HCT116 (cell line): ENCODE results near the gene TMEM44. TPM values are rescaled to one million over a fixed set of nuclear protein-coding genes. Genes with fewer than 3 reads are reported as not detected.

Experiments
- ATAC-seq: fragments of 200-7000 bp; cut with Tn5 transposase; 2 replicates; pipeline ENCODE4 v1.9.1; 2020; ENCODE audit warnings: mild to moderate bottlenecking, moderate library complexity
- BruUV-seq: library from RNA; stranded (reverse); fragments of 400-500 nt; replicated peaks from 2 replicates; lab custom pipeline; 2021; lab: Mats Ljungman, UMichigan
- CTCF ChIA-PET: fragments of 300-600 bp; sonication (Branson Sonifier 250); formaldehyde crosslinking; loops from one replicate; lab custom pipeline; 2021; ENCODE audit warnings: antibody characterized with exemption; lab: Charles Lee
- POLR2A ChIA-PET: fragments of 300-600, 350-600 bp; sonication (Branson Sonifier 250); formaldehyde crosslinking; loops from one replicate; lab custom pipeline; 2021; ENCODE audit warnings: antibody characterized with exemption; lab: Charles Lee
- RAD21 ChIA-PET, 2 experiments: fragments of 300-600 bp; sonication (Branson Sonifier 250); formaldehyde crosslinking; loops; one replicate each; lab custom pipeline; 2023; ENCODE audit warnings: low total read pairs in 2 of 2; ENCODE audit not compliant: uncharacterized antibody in 2 of 2, unreplicated experiment in 2 of 2, low non-redundant PET in 1 of 2; lab: Charles Lee
- DNase-seq: peaks from one replicate; pipeline ENCODE4 v3.0.0-alpha.2; 2010; ENCODE audit warnings: low read depth, low spot score
- H2AFZ ChIP-seq: fragments of 200-600 bp; shearing (Covaris generic), sonication (generic); 2 replicates; pipeline ENCODE4 v1.6.1; 2017; ENCODE audit warnings: low read depth, mixed run types, mixed read lengths, antibody characterized with exemption, low read length; ENCODE audit not compliant: poor library complexity, severe bottlenecking
- H3K27ac ChIP-seq: 2 replicates; pipeline ENCODE4 v1.5.1; 2012; ENCODE audit warnings: low read depth, low read length
- H3K27me3 ChIP-seq: fragments of 200-600 bp; sonication (generic); 2 replicates; pipeline ENCODE4 v1.6.1; 2016; ENCODE audit warnings: mixed run types, low read length, mixed read lengths; ENCODE audit not compliant: insufficient read depth
- H3K36me3 ChIP-seq, 2 experiments: fragments of 200-500 bp in 1 of 2; fragments of 200-600 bp in 1 of 2; sonication (Bioruptor generic) in 1 of 2; sonication (generic) in 1 of 2; 2 replicates each; pipeline versions ENCODE4 v1.5.1 to v1.6.1; 2014 to 2016; ENCODE audit warnings: low read length in 2 of 2, inconsistent platforms in 1 of 2, mixed read lengths in 1 of 2, mixed run types in 1 of 2; ENCODE audit not compliant: insufficient read depth in 2 of 2, control insufficient read depth in 1 of 2
- H3K4me1 ChIP-seq, 2 experiments: fragments of 200-600 bp in 1 of 2; sonication (generic) in 1 of 2; 2 replicates each; pipeline versions ENCODE4 v1.5.1 to v1.6.1; 2012 to 2017; ENCODE audit warnings: low read length in 2 of 2, inconsistent platforms in 1 of 2, mild to moderate bottlenecking in 1 of 2, mixed read lengths in 1 of 2, mixed run types in 1 of 2, moderate library complexity in 1 of 2; ENCODE audit not compliant: insufficient read depth in 2 of 2, control insufficient read depth in 1 of 2
- H3K4me2 ChIP-seq: fragments of 200-600 bp; sonication (generic); 2 replicates; pipeline ENCODE4 v1.6.1; 2017; ENCODE audit warnings: mixed run types, low read length, mixed read lengths
- H3K4me3 ChIP-seq, 2 experiments: fragments of 200-600 bp in 1 of 2; sonication (generic) in 1 of 2; replicated peaks in 1 of 2; 2 replicates each; pipeline ENCODE4 v1.5.1; 2011 to 2016; ENCODE audit warnings: low read length in 2 of 2, control low read depth in 1 of 2, low read depth in 1 of 2, mild to moderate bottlenecking in 1 of 2, mixed read lengths in 1 of 2, mixed run types in 1 of 2
- H3K79me2 ChIP-seq: fragments of 200-600 bp; sonication (generic); 2 replicates; pipeline ENCODE4 v1.6.1; 2017; ENCODE audit warnings: mild to moderate bottlenecking, mixed run types, low read length, moderate library complexity, mixed read lengths; ENCODE audit not compliant: insufficient read depth
- H3K9ac ChIP-seq: fragments of 200-600 bp; sonication (generic); 2 replicates; pipeline ENCODE4 v1.6.1; 2016; ENCODE audit warnings: low read length, mixed read lengths
- H3K9me2 ChIP-seq: fragments of 200-600 bp; sonication (generic), shearing (Covaris generic); 2 replicates; pipeline ENCODE4 v1.6.1; 2017; ENCODE audit warnings: mixed run types, mild to moderate bottlenecking, moderate library complexity; ENCODE audit not compliant: insufficient read depth
- H3K9me3 ChIP-seq, 2 experiments: fragments of 200-500 bp in 1 of 2; fragments of 200-600 bp in 1 of 2; sonication (Bioruptor generic) in 1 of 2; sonication (generic) in 1 of 2; 2 replicates each; pipeline ENCODE4 v1.6.1; 2014 to 2017; ENCODE audit warnings: low read length in 2 of 2, mixed read lengths in 2 of 2, inconsistent platforms in 1 of 2, low read depth in 1 of 2, mild to moderate bottlenecking in 1 of 2, mixed run types in 1 of 2, moderate library complexity in 1 of 2; ENCODE audit not compliant: control insufficient read depth in 1 of 2, insufficient read depth in 1 of 2
- H4K20me1 ChIP-seq: fragments of 200-600 bp; sonication (generic), shearing (Covaris generic); 2 replicates; pipeline ENCODE4 v1.6.1; 2017; ENCODE audit warnings: mixed run types, mild to moderate bottlenecking, moderate library complexity; ENCODE audit not compliant: insufficient read depth
- CBX3 ChIP-seq: IDR thresholded peaks from 2 replicates; pipeline ENCODE4 v1.6.1; 2012; ENCODE audit warnings: low read depth
- CEBPB ChIP-seq: IDR thresholded peaks from 2 replicates; pipeline ENCODE4 v1.6.1; 2012; ENCODE audit warnings: low read depth
- CTCF ChIP-seq, 3 experiments: fragments of 200-600 bp in 1 of 3; sonication (generic) in 1 of 3; IDR thresholded peaks in 2 of 3; conservative IDR thresholded peaks in 1 of 3; 2 replicates each; pipeline ENCODE4 v1.5.1; 2012 to 2017; ENCODE audit warnings: low read depth in 2 of 3, low read length in 2 of 3, antibody characterized with exemption in 1 of 3, borderline replicate concordance in 1 of 3, control low read depth in 1 of 3, mild to moderate bottlenecking in 1 of 3, mixed read lengths in 1 of 3, mixed run types in 1 of 3, moderate library complexity in 1 of 3; ENCODE audit not compliant: insufficient read depth in 1 of 3
- ELF1 ChIP-seq: IDR thresholded peaks from 2 replicates; pipeline ENCODE4 v1.6.1; 2012; ENCODE audit warnings: low read depth, borderline replicate concordance
- FOSL1 ChIP-seq: IDR thresholded peaks from 2 replicates; pipeline ENCODE4 v1.6.1; 2012; ENCODE audit warnings: low read depth
- JUND ChIP-seq: IDR thresholded peaks from 2 replicates; pipeline ENCODE4 v1.6.1; 2012
- POLR2AphosphoS5 ChIP-seq: IDR thresholded peaks from 2 replicates; pipeline ENCODE4 v1.6.1; 2011; ENCODE audit warnings: mild to moderate bottlenecking, low read depth, low read length, moderate library complexity
- RAD21 ChIP-seq: IDR thresholded peaks from 2 replicates; pipeline ENCODE4 v1.6.1; 2012; ENCODE audit warnings: low read depth, mild to moderate bottlenecking
- SP1 ChIP-seq: IDR thresholded peaks from 2 replicates; pipeline ENCODE4 v1.6.1; 2012; ENCODE audit warnings: low read depth
- YY1 ChIP-seq: IDR thresholded peaks from 2 replicates; pipeline ENCODE4 v1.6.1; 2011; ENCODE audit warnings: low read length, low read depth, moderate library complexity, mild to moderate bottlenecking; ENCODE audit not compliant: insufficient replicate concordance; ENCODE audit errors: extremely low read depth
- intact Hi-C: fragments of 100-400 bp; cut with micrococcal nuclease; formaldehyde crosslinking; loops from 2 replicates; pipeline ENCODE4 v1.10.0; 2022
- total RNA-seq: library from RNA; stranded (reverse); gene quantifications from one replicate; pipeline ENCODE4 v1.2.1, GENCODE V29; 2021; ENCODE audit not compliant: unreplicated experiment
- TF ChIP-seq, protein P1 (sequence below): IDR thresholded peaks from 2 replicates; pipeline ENCODE4 v1.6.1; 2012
- TF ChIP-seq, protein P2 (sequence below): IDR thresholded peaks from 2 replicates; pipeline ENCODE4 v1.6.1; 2012

Gene TMEM44
- total RNA-seq, 1 experiment from 2014 or later = 30.3 TPM

DNA sequence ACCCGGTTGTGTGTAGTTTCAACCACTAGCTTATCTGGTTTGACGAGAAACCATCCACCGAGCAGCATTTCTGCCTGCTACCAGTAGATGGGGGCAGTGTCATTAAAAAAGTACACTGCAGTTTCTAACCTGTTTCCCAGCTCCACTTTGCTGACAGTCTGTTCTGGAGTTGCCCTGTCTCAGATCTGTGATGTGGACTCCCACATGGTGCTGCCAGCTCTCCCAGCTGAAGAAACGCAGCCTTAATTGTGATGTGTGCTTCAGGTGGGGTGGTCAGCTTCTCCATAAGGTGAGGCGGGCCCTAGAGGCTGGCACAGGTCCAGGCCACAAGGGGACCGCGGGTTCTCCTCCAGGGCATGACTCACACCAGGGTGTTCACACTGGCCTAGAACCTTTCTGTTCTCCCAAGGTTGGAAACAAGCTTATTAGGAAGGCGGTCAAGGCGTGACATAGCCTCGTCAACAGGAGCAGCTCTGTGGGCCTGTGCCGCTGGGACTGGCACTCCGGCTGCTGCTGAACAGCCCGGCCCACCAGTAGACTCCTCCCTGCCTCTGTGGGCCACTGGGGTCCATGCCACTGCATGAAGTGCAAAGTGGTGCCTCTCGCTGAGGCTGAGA lies 49.6 kb upstream of the TMEM44 start:
- Histone ChIP-seq H3K79me2 (no peaks in the 10 kb centered on the region), H3K4me2 (peak overlapping the region; percentile 78), H4K20me1 (no peaks in the 10 kb centered on the region), H3K27me3 (no peaks in the 10 kb centered on the region), H3K27ac (peak overlapping the region; percentile 20), H3K36me3 (no peaks in the 10 kb centered on the region), H3K9ac (peak overlapping the region; percentile 17; the same call in 1 of the 2 replicates), H3K9me3 (no peaks in the 10 kb centered on the region), H3K4me3 (peak overlapping the region; percentile 10 to 41; a peak in 2 of 4 replicates), H2AFZ (peak overlapping the region; percentile 95), H3K4me1 (peaks cover 16 to 29% of the 10 kb centered on the region in 2 experiments), H3K9me2 (no peaks in the 10 kb centered on the region)
- ATAC-seq = peak; percentile 78
- TF ChIP-seq ELF1 (no peak), CBX3 (peak; percentile 77), CEBPB (no peak), YY1 (peak; percentile 17), FOSL1 (peak; percentile 53; the same call in 1 of the 2 replicates), CTCF (IDR thresholded peaks at IDR 0.05 in 2 of 3, conservative IDR thresholded peaks at IDR 0.05 in 1 of 3; ENCODE audit: borderline replicate concordance in 1 of 3, insufficient read depth in 1 of 3, low read depth in 2 of 3, low read length in 2 of 3) (peak; percentile 76 to 98 (median 92)), JUND (peak; percentile 32; the same call in 1 of the 2 replicates), RAD21 (peak; percentile 99), SP1 (peak; percentile 36), POLR2AphosphoS5 (peak; percentile 54)
- TF ChIP-seq, protein P1, sequence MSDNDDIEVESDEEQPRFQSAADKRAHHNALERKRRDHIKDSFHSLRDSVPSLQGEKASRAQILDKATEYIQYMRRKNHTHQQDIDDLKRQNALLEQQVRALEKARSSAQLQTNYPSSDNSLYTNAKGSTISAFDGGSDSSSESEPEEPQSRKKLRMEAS = peak; percentile 77
- TF ChIP-seq, protein P2, sequence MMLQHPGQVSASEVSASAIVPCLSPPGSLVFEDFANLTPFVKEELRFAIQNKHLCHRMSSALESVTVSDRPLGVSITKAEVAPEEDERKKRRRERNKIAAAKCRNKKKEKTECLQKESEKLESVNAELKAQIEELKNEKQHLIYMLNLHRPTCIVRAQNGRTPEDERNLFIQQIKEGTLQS = no peak
- CTCF ChIA-PET = interaction anchor here (0.6 to 2.2 kb wide), 32 partner anchors 10 to 588 kb away, joined by 3 to 62 read pairs (median 5); partner anchors contain the start of genes LSG1 and XXYLT1
- RAD21 ChIA-PET = interaction anchor here (0.5 to 1.6 kb wide), 22 partner anchors 11 to 588 kb away, joined by 3 to 13 read pairs (median 5); partner anchors contain the start of gene LSG1 (in 2 of the 2)
- no TSS peak for BruUV-seq
- POLR2A ChIA-PET = interaction anchor here (0.7 to 2.5 kb wide), 7 partner anchors 8 to 588 kb away, joined by 3 to 17 read pairs (median 4); partner anchors contain the start of genes LSG1 and XXYLT1
- peak; percentile 88 for DNase-seq
- intact Hi-C loops = loop anchor here (1.0 to 5.0 kb wide), 6 partner anchors 58 to 839 kb away; no protein-coding TSS in a partner anchor
